ENCODE data around the gene AP1B1. TPM values are rescaled to one million over a fixed set of nuclear protein-coding genes. Genes with fewer than 3 reads are reported as not detected.

AP1B1 gene
- total and polyA plus RNA-seq, 2 of the 13 experiments (the other 11 are each of a cell fraction or from before 2014, with no cell fraction given): 26.6 to 29.7 TPM

- no peaks in the 10 kb centered on the region for H4K20me1 ChIP-seq (ENCODE audit: insufficient read depth, low read length)
- POLR2A ChIA-PET: interaction anchor here (1.1 kb wide), 1 partner anchor 37 kb away, joined by 3 read pairs; no protein-coding TSS in a partner anchor
- in situ Hi-C loops (cut with HindIII; ENCODE audit: extremely low pct_ligation_motif_present, low pct_unique_long_range_greater_than_20kb): loop anchor here (5.0 kb wide), 1 partner anchor 50 kb away; no protein-coding TSS in a partner anchor
- TF ChIP-seq POGZ (CRISPR knock-in tag; IDR thresholded peaks at IDR 0.05) (0 out of 2 replicates have a peak, but pooled peaks have one; percentile 5), ZFP91 (CRISPR knock-in tag; IDR thresholded peaks at IDR 0.05; ENCODE audit: borderline replicate concordance) (peak; percentile 99), ZNF687 (CRISPR knock-in tag; IDR thresholded peaks at IDR 0.05) (peak; percentile 7; the same call in 1 of the 2 replicates), TEAD3 (CRISPR knock-in tag; optimal IDR thresholded peaks at IDR 0.05; ENCODE audit: borderline replicate concordance) (peak; percentile 85), SRSF1 (optimal IDR thresholded peaks at IDR 0.05; ENCODE audit: low read depth, low read length) (peak; percentile 34), ZFX (CRISPR knock-in tag; IDR thresholded peaks at IDR 0.05; ENCODE audit: low read depth) (peak; percentile 50), ZNF260 (CRISPR knock-in tag; IDR thresholded peaks at IDR 0.05; ENCODE audit: borderline replicate concordance, low read depth) (no peak), MAX (IDR thresholded peaks at IDR 0.05) (peak; percentile 45; the same call in 1 of the 2 replicates), KDM2A (CRISPR knock-in tag; IDR thresholded peaks at IDR 0.05; ENCODE audit: borderline replicate concordance, low read depth) (peak; percentile 29; the same call in 1 of the 2 replicates)
These were observed 81.4 kb downstream of the AP1B1 start for GRCh38 chr22:29306835-29307595.

More at GRCh38 chr22:29306835-29307595, 81.4 kb downstream of the AP1B1 start:
- FAIRE-seq (no peak), DNase-seq (ENCODE audit: low spot score) (peak; percentile 39), ATAC-seq (peak; percentile 59)
- Histone ChIP-seq H3K9ac (ENCODE audit: insufficient read depth, low read depth, low read length) (peak overlapping the region; percentile 62; the same call in 1 of the 2 replicates), H3K27ac (ENCODE audit: extremely low read length, insufficient read depth, low read length) (peak overlapping the region; percentile 46), H3K9me3 (ENCODE audit: low read length) (no peaks in the 10 kb centered on the region), H3K4me1 (ENCODE audit: insufficient read depth, low read length) (peaks cover 68% of the 10 kb centered on the region), H3K4me2 (ENCODE audit: low read depth, low read length) (peak overlapping the region; percentile 98), H3K36me3 (replicated peaks in 1 of 2; ENCODE audit: control insufficient read depth in 1 of 2, insufficient read depth in 2 of 2, low read length in 2 of 2) (no peaks in the 10 kb centered on the region), H3K27me3 (ENCODE audit: control insufficient read depth in 1 of 2, insufficient read depth in 2 of 2, low read length in 2 of 2) (no peaks in the 10 kb centered on the region), H3K79me2 (ENCODE audit: insufficient read depth, low read length) (no peaks in the 10 kb centered on the region), H3K4me3 (replicated peaks in 1 of 3; ENCODE audit: insufficient read depth in 1 of 3, low read depth in 2 of 3, low read length in 3 of 3) (peak overlapping the region; percentile 74 to 88 (median 83)), H2AFZ (ENCODE audit: low read length) (no peak overlapping the region)
- CTCF ChIA-PET (ENCODE audit: low intra/inter-chr PET ratio, low total read pairs): interaction anchor here (2.2 kb wide), 1 partner anchor 52 kb away, joined by 8 read pairs; no protein-coding TSS in a partner anchor
- no TSS peak for BruUV-seq (replicated peaks)
- WGBS (ENCODE audit: low lambda C conversion rate): 14% methylated on average over 40 of the region's 83 CpGs
- intact Hi-C loops (cut with micrococcal nuclease; ENCODE audit: unreplicated experiment): loop anchor here (1.0 kb wide), 1 partner anchor 52 kb away; no protein-coding TSS in a partner anchor

Data from HepG2 (cell line).